ENCODE results near the gene ATG2A.

ATG2A gene

GRCh38 chr11:64875369-64876228 is 41.4 kb downstream of the ATG2A start:
- H3K27me3 ChIP-seq (ENCODE audit: insufficient read depth, poor library complexity, severe bottlenecking), result no peaks in the 10 kb centered on the region
- H3K27ac ChIP-seq (replicated peaks), result peak overlapping the region; percentile 77
- peak; percentile 76; the same call in 1 of the 2 replicates for TF ChIP-seq SPI1 (IDR thresholded peaks at IDR 0.05; ENCODE audit: borderline replicate concordance, low read depth)
- TF ChIP-seq, protein P1, sequence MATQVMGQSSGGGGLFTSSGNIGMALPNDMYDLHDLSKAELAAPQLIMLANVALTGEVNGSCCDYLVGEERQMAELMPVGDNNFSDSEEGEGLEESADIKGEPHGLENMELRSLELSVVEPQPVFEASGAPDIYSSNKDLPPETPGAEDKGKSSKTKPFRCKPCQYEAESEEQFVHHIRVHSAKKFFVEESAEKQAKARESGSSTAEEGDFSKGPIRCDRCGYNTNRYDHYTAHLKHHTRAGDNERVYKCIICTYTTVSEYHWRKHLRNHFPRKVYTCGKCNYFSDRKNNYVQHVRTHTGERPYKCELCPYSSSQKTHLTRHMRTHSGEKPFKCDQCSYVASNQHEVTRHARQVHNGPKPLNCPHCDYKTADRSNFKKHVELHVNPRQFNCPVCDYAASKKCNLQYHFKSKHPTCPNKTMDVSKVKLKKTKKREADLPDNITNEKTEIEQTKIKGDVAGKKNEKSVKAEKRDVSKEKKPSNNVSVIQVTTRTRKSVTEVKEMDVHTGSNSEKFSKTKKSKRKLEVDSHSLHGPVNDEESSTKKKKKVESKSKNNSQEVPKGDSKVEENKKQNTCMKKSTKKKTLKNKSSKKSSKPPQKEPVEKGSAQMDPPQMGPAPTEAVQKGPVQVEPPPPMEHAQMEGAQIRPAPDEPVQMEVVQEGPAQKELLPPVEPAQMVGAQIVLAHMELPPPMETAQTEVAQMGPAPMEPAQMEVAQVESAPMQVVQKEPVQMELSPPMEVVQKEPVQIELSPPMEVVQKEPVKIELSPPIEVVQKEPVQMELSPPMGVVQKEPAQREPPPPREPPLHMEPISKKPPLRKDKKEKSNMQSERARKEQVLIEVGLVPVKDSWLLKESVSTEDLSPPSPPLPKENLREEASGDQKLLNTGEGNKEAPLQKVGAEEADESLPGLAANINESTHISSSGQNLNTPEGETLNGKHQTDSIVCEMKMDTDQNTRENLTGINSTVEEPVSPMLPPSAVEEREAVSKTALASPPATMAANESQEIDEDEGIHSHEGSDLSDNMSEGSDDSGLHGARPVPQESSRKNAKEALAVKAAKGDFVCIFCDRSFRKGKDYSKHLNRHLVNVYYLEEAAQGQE (IDR thresholded peaks at IDR 0.05; ENCODE audit: insufficient replicate concordance, low read depth), result no peak
- TF ChIP-seq POLR2AphosphoS5 (IDR thresholded peaks at IDR 0.05; ENCODE audit: low read depth), result peak; percentile 93
- TF ChIP-seq GABPA (IDR thresholded peaks at IDR 0.05; ENCODE audit: low read depth), result no peak
- TF ChIP-seq CTCF (IDR thresholded peaks at IDR 0.05; ENCODE audit: insufficient read depth, low read length), result no peak
- peak; percentile 80 to 94 for DNase-seq (ENCODE audit: low read depth in 1 of 2, low spot score in 1 of 2)
- peak overlapping the region; percentile 86 for H3K4me3 ChIP-seq (replicated peaks; ENCODE audit: insufficient read depth, low read length)

GRCh38 chr11:64874308-64875240 is 42.4 kb downstream of the ATG2A start:
- TF ChIP-seq SPI1 (IDR thresholded peaks at IDR 0.05; ENCODE audit: borderline replicate concordance, low read depth) (peak; percentile 25; the same call in 1 of the 2 replicates), POLR2AphosphoS5 (IDR thresholded peaks at IDR 0.05; ENCODE audit: low read depth) (no peak)
- Histone ChIP-seq H3K27me3 (ENCODE audit: insufficient read depth, poor library complexity, severe bottlenecking) (no peaks in the 10 kb centered on the region), H3K27ac (replicated peaks) (peak overlapping the region; percentile 77), H3K4me3 (replicated peaks; ENCODE audit: insufficient read depth, low read length) (no peak overlapping the region)
- DNase-seq (ENCODE audit: low read depth in 1 of 2, low spot score in 1 of 2), result peak in 1 of 2 experiments; percentile 74

- TF ChIP-seq, protein P1 (IDR thresholded peaks at IDR 0.05; ENCODE audit: insufficient replicate concordance, low read depth), result no peak
- no peak for TF ChIP-seq GABPA (IDR thresholded peaks at IDR 0.05; ENCODE audit: low read depth)
- no peak for TF ChIP-seq POLR2AphosphoS5 (IDR thresholded peaks at IDR 0.05; ENCODE audit: low read depth)
- no peak for TF ChIP-seq SPI1 (IDR thresholded peaks at IDR 0.05; ENCODE audit: borderline replicate concordance, low read depth)
- no peak for TF ChIP-seq CTCF (IDR thresholded peaks at IDR 0.05; ENCODE audit: insufficient read depth, low read length)
- Histone ChIP-seq H3K27ac (replicated peaks) (no peak overlapping the region), H3K27me3 (ENCODE audit: insufficient read depth, poor library complexity, severe bottlenecking) (no peaks in the 10 kb centered on the region), H3K4me3 (replicated peaks; ENCODE audit: insufficient read depth, low read length) (no peak overlapping the region)
- DNase-seq (ENCODE audit: low read depth in 1 of 2, low spot score in 1 of 2), result no peak
These were observed 44.1 kb downstream of the ATG2A start for GRCh38 chr11:64872790-64873488.

Data from HL-60 (cell line).